Measurements from ENCODE around the gene ZNF678. TPM values are rescaled to one million over a fixed set of nuclear protein-coding genes. Genes with fewer than 3 reads are reported as not detected.
"Not testable (repeated sequence)": the region's sequence is repeated elsewhere in the genome, so short reads cannot be mapped to it uniquely, and the experiment has no call there.

ZNF678 gene
- total RNA-seq, 1 donor from 2014 or later = 29.9 TPM

GRCh38 chr1:227548119-227548397 lies 15.3 kb upstream of the ZNF678 start:
- TF ChIP-seq CTCF (conservative IDR thresholded peaks at IDR 0.05) = no peak
- no peak for DNase-seq (ENCODE audit: low read depth, low spot score)
- Mint-ChIP-seq H3K27me3 (ENCODE audit: low read depth) (peaks cover 5% of the 10 kb centered on the region), H3K4me1 (peaks cover 10% of the 10 kb centered on the region), H3K36me3 (ENCODE audit: low read depth) (peaks cover 20% of the 10 kb centered on the region), H3K4me3 (no peak overlapping the region), H3K9me3 (peaks cover 15% of the 10 kb centered on the region), H3K27ac (ENCODE audit: unreplicated experiment) (no peak overlapping the region)

- peaks cover 8% of the 10 kb centered on the region for H3K4me1 Mint-ChIP-seq
- TF ChIP-seq CTCF (conservative IDR thresholded peaks at IDR 0.05) = no peak
- no peak overlapping the region for H3K27ac Mint-ChIP-seq (ENCODE audit: unreplicated experiment)
- peaks cover 20% of the 10 kb centered on the region for H3K36me3 Mint-ChIP-seq (ENCODE audit: low read depth)
- H3K27me3 Mint-ChIP-seq (ENCODE audit: low read depth) = peaks cover 5% of the 10 kb centered on the region
- H3K9me3 Mint-ChIP-seq = peaks cover 15% of the 10 kb centered on the region
- no peak overlapping the region for H3K4me3 Mint-ChIP-seq
- no peak for DNase-seq (ENCODE audit: low read depth, low spot score)
These were observed 14.9 kb upstream of the ZNF678 start for GRCh38 chr1:227548448-227548847.

- Mint-ChIP-seq H3K36me3 (ENCODE audit: low read depth) (peaks cover 20% of the 10 kb centered on the region), H3K4me1 (peaks cover 8% of the 10 kb centered on the region), H3K27me3 (ENCODE audit: low read depth) (peaks cover 5% of the 10 kb centered on the region), H3K4me3 (no peak overlapping the region), H3K27ac (ENCODE audit: unreplicated experiment) (no peak overlapping the region), H3K9me3 (peaks cover 15% of the 10 kb centered on the region)
- DNase-seq (ENCODE audit: low read depth, low spot score) = no peak
- TF ChIP-seq CTCF (conservative IDR thresholded peaks at IDR 0.05) = no peak
These were observed 13.5 kb upstream of the ZNF678 start for GRCh38 chr1:227549892-227550291.

DNA sequence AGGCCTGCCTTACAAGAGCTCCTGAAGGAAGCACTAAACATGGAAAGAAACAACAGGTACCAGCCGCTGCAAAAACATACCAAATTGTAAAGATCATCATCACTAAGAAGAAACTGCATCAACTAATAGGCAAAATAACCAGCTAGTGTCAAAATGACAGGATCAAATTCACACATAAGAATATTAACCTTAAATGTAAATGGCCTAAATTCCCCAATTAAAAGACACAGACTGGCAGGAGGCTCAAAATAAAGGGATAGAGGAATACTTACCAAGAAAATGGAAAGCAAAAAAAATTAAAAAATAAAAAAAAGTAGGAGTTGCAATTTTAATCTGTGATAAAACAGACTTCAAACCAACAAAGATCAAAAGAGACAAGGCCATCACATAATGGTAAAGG lies 11.5 kb upstream of the ZNF678 start:
- Mint-ChIP-seq H3K36me3 (ENCODE audit: low read depth) (peaks cover 20% of the 10 kb centered on the region), H3K9me3 (peaks cover 18% of the 10 kb centered on the region)
- H3K27ac Mint-ChIP-seq (ENCODE audit: unreplicated experiment); DNase-seq (ENCODE audit: low read depth, low spot score); H3K27me3 Mint-ChIP-seq (ENCODE audit: low read depth); H3K4me3 Mint-ChIP-seq; H3K4me1 Mint-ChIP-seq: not testable (repeated sequence)

GRCh38 chr1:227556288-227556687 lies 7.1 kb upstream of the ZNF678 start:
- Mint-ChIP-seq H3K36me3 (ENCODE audit: low read depth) (peaks cover 12% of the 10 kb centered on the region), H3K4me3 (no peak overlapping the region), H3K9me3 (peaks cover 13% of the 10 kb centered on the region), H3K4me1 (no peaks in the 10 kb centered on the region), H3K27ac (ENCODE audit: unreplicated experiment) (no peak overlapping the region), H3K27me3 (ENCODE audit: low read depth) (peaks cover 5% of the 10 kb centered on the region)
- DNase-seq (ENCODE audit: low read depth, low spot score) = no peak
- no peak for TF ChIP-seq CTCF (conservative IDR thresholded peaks at IDR 0.05)

- Mint-ChIP-seq H3K9me3 (peaks cover 13% of the 10 kb centered on the region), H3K36me3 (ENCODE audit: low read depth) (peaks cover 6% of the 10 kb centered on the region), H3K4me3 (no peak overlapping the region), H3K4me1 (peaks cover 7% of the 10 kb centered on the region), H3K27me3 (ENCODE audit: low read depth) (no peaks in the 10 kb centered on the region), H3K27ac (ENCODE audit: unreplicated experiment) (no peak overlapping the region)
- no peak for TF ChIP-seq CTCF (conservative IDR thresholded peaks at IDR 0.05)
- no peak for DNase-seq (ENCODE audit: low read depth, low spot score)
These were observed 5.2 kb upstream of the ZNF678 start for GRCh38 chr1:227557962-227558725.
